ENCODE data around the gene LAMTOR3.

Gene LAMTOR3

GRCh38 chr4:99852199-99852749 is 42.0 kb downstream of the LAMTOR3 start:
- in situ Hi-C loops (cut with MboI; ENCODE audit: low sequenced_read_pairs, unreplicated experiment): no loop called here
- DNase-seq (ENCODE audit: low spot score): no peak
- TF ChIP-seq CTCF (IDR thresholded peaks at IDR 0.05; ENCODE audit: borderline replicate concordance, control extremely low read depth, extremely low read depth, insufficient read depth, missing control alignments): no peak

- in situ Hi-C loops (cut with MboI; ENCODE audit: low sequenced_read_pairs, unreplicated experiment): no loop called here
- no peak for TF ChIP-seq CTCF (IDR thresholded peaks at IDR 0.05; ENCODE audit: borderline replicate concordance, control extremely low read depth, extremely low read depth, insufficient read depth, missing control alignments)
- DNase-seq (ENCODE audit: low spot score): peak; percentile 44
Observed at GRCh38 chr4:99848591-99849001, 45.6 kb downstream of the LAMTOR3 start.

- DNase-seq (ENCODE audit: low spot score): peak; percentile 48
- in situ Hi-C loops (cut with MboI; ENCODE audit: low sequenced_read_pairs, unreplicated experiment): no loop called here
- no peak for TF ChIP-seq CTCF (IDR thresholded peaks at IDR 0.05; ENCODE audit: borderline replicate concordance, control extremely low read depth, extremely low read depth, insufficient read depth, missing control alignments)
Observed at GRCh38 chr4:99847362-99847976, 46.8 kb downstream of the LAMTOR3 start.

- no peak for DNase-seq (ENCODE audit: low spot score)
- TF ChIP-seq CTCF (IDR thresholded peaks at IDR 0.05; ENCODE audit: borderline replicate concordance, control extremely low read depth, extremely low read depth, insufficient read depth, missing control alignments): no peak
- in situ Hi-C loops (cut with MboI; ENCODE audit: low sequenced_read_pairs, unreplicated experiment): no loop called here
Observed at GRCh38 chr4:99846891-99847290, 47.3 kb downstream of the LAMTOR3 start.

GRCh38 chr4:99845708-99846469 is 48.3 kb downstream of the LAMTOR3 start:
- TF ChIP-seq CTCF (IDR thresholded peaks at IDR 0.05; ENCODE audit: borderline replicate concordance, control extremely low read depth, extremely low read depth, insufficient read depth, missing control alignments): no peak
- in situ Hi-C loops (cut with MboI; ENCODE audit: low sequenced_read_pairs, unreplicated experiment): no loop called here
- DNase-seq (ENCODE audit: low spot score): no peak

- DNase-seq (ENCODE audit: low spot score): no peak
- no peak for TF ChIP-seq CTCF (IDR thresholded peaks at IDR 0.05; ENCODE audit: borderline replicate concordance, control extremely low read depth, extremely low read depth, insufficient read depth, missing control alignments)
- in situ Hi-C loops (cut with MboI; ENCODE audit: low sequenced_read_pairs, unreplicated experiment): no loop called here
Observed at GRCh38 chr4:99845179-99845578, 49.0 kb downstream of the LAMTOR3 start.

Measured in GM13976 (cell line).